Measurements from ENCODE around the gene CTNNA3.

DNA sequence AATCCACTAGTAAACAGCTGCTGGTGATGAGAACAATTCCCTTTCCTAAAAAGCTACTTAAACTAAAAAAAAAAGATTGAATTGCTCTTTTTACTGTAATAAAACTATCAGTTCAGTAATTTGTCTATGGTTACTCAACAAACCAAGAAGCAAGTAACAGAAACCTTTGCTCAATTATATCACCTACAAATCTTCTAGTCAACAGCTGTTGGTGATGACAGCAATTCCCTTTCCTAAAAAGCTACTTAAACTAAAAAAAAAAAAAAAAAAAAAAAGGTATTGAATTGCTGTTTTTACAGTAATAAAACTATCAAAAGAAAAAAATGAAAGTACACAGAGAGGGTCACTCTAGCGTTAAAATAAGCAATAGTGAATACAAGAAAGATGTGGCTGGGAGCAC, 158.1 kb downstream of the CTNNA3 start:
- TF ChIP-seq POLR2A (IDR thresholded peaks at IDR 0.05): no peak
- TF ChIP-seq CTCF (IDR thresholded peaks at IDR 0.05): no peak
